HG03378 (cell line): ENCODE results near the gene ZFP57.
"Not testable (repeated sequence)": the region's sequence is repeated elsewhere in the genome, so short reads cannot be mapped to it uniquely, and the experiment has no call there.

Experiments
- ATAC-seq: cut with Tn5 transposase; IDR thresholded peaks from one replicate; pipeline ENCODE4 v1.9.1; 2021; ENCODE audit warnings: mild to moderate bottlenecking, moderate library complexity; ENCODE audit not compliant: unreplicated experiment

Gene ZFP57

DNA sequence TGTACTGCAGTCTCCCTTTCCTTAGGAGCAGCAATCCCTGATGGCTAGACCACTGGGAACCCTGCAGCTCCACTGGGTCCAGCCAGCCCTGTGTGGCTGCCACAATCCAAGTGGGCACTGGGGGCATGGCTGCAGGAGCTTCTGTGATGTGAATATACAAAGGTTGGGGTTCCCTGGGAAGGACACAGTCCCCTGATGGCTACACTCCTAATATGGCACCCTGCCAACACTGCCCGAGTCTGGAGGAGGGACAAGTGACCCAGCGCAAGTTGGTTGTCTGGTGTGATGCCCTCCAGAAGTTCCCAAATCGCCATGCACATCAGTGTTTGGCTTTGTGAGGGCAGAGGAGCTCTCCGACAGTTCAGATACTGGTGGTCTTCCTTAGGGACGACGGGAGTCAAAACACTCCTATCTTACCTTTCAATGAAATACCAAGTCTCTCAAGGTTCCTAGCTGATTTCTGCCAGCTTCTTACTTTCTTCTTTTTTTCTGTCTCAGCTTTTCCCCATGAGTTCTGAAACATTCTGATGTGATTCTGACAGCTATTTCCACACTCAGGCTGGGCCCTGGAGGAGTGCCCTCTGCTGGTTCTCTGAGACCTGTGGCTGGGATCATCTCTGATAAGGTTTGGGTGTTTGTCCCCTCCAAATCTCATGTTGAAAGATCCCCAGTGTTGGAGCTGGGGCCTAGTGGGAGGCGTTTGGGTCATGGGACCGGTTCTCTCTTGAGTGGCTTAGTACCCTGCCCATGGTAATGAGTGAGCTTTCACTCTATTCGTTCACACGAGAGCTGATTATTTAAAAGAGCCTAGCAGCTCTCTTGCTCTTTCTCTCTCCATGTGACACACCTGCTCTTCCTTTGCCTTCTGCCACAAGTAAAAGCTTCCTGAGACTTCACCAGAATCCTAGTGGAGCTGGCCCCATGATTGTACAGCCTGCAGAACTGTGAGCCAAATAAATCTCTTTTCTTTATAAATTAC lies 15.5 kb upstream of the ZFP57 start:
- ATAC-seq: no peak

DNA sequence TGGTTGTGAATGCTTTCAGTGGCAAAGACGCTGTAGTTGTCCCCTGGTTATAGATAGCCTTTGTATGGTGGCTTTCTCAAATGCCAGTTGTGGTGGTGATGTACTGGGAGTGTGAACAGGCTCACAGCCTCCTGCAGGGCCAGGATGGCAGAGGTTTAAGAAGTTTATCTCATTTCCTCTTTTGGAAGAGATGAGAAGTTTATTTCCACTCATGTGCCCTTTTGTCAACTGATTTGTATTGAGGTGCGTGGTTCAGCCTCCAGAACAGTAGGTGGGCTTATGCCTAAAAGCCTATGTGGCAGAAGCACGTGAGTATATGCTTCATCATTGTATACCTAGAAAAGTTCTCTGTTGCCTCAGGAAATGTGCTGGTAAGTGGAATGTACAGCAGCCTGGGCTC lies 13.7 kb upstream of the ZFP57 start:
- no peak for ATAC-seq

GRCh38 chr6:29685718-29686326 lies 4.9 kb upstream of the ZFP57 start:
- no peak for ATAC-seq

DNA sequence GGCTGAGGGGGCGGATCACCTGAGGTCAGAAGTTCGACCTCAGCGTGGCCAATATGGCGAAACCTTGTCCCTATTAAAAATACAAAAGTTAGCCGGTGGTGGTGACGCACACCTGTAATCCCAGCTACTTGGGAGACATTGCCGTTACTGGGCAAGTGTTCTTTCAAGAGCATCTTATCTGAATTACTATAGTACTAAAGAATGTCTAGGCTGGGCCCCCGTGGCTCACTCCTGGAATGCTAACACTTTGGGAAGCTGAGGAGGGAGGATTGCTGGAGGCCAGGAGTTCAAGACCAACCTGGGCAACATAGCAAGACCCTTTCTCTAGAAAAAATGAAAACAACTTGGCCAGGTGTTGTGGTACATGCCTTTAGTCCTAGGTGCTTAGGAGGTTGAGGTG lies 859 bp upstream of the ZFP57 start:
- no peak for ATAC-seq

GRCh38 chr6:29680416-29680815 lies 536 bp downstream of the ZFP57 start:
- no peak for ATAC-seq

GRCh38 chr6:29679962-29680361 lies 990 bp downstream of the ZFP57 start:
- ATAC-seq: no peak

- no peak for ATAC-seq
Measured at GRCh38 chr6:29678114-29678513, 2.8 kb downstream of the ZFP57 start.

- no peak for ATAC-seq
Measured at GRCh38 chr6:29676981-29677601, 3.9 kb downstream of the ZFP57 start.

GRCh38 chr6:29675561-29675960 lies 5.4 kb downstream of the ZFP57 start:
- ATAC-seq: no peak

DNA sequence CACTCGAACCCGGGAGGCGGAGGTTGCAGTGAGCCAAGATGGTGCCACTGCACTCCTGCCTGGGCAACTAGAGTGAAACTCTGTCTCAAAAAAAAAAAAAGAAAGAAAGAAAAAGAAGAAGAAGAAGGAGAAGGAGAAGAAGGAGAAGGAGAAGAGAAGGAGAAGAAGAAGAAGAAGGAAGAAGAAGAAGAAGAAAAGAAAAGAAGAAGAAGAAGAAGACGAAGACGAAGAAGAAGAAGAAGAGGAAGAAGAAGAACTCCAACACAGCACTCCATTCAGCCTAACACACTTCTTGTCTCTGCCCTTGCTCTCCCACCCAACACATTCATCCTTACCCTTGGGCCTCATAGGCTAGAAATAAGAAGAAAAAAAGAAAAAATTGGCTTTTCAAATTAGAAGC lies 6.9 kb downstream of the ZFP57 start:
- ATAC-seq: no peak

DNA sequence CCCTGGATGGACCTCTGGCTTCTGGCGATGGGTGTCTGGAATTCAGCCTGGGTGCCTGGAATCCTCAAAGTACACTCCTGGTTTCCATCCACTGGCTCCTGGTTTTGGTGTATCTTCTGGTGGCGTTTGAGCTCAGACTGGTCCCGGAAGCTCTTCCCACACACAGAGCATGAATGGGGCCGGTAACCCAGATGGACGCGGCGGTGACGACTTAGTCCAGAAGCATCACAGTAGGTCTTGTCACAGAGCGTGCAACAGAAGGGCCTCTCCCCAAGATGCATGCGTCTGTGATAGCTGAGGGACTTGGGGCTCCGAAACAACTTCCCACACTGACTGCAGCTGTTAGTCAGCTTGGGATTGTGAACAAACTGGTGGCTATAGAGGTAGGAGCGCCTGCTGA lies 7.8 kb downstream of the ZFP57 start:
- no peak for ATAC-seq

GRCh38 chr6:29672116-29672515 lies 8.8 kb downstream of the ZFP57 start:
- not testable (repeated sequence) for ATAC-seq

GRCh38 chr6:29671026-29671425 lies 9.9 kb downstream of the ZFP57 start:
- no peak for ATAC-seq

GRCh38 chr6:29667158-29667557 lies 13.8 kb downstream of the ZFP57 start:
- ATAC-seq: no peak

DNA sequence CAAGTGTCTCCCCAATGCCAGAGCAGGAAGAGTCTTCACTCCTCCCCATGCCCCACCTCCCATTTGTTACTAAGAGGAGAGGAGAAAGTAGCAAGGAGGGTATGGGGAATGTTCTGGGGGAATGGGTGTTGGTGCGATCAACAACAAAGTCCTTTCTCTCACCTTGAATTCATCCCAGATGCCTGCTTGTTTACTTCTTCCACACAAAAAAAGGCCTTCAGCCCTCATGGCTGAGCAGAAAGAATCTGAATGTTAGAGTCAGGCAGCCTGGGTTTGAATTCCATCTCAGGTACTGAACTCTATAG lies 14.2 kb downstream of the ZFP57 start:
- ATAC-seq: no peak

- no peak for ATAC-seq
Measured at GRCh38 chr6:29665942-29666825, 14.8 kb downstream of the ZFP57 start.

- ATAC-seq: no peak
Measured at GRCh38 chr6:29663300-29664042, 17.5 kb downstream of the ZFP57 start.

DNA sequence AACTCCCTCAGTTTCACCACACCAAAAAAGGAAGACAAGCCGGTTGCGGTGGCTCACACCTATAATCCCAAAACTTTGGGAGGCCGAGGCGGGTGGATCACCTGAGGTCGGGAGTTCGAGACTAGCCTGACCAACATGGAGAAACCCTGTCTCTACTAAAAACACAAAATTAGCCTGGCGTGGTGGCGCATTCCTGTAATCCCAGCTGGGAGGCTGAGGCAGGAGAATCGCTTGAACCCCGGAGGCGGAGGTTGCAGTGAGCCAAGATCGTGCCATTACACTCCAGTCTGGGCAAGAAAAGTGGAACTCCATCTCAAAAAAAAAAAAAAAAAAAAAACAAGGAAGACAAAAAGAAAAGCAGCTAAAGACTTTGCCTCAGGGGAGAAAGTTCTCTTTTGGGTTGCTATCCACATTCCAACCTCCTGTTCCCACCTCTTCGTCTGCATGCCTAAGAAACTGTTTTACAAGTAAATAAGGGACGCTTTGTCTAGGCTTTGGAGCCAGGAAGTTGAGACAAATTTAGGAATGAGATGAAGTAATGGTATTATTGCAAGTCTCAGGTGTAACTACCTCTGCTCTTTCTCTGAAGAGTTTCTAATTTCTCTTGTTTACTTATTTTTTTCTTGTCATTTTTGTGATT lies 19.3 kb downstream of the ZFP57 start:
- ATAC-seq: not testable (repeated sequence)

GRCh38 chr6:29661071-29661470 lies 19.9 kb downstream of the ZFP57 start:
- ATAC-seq: no peak

DNA sequence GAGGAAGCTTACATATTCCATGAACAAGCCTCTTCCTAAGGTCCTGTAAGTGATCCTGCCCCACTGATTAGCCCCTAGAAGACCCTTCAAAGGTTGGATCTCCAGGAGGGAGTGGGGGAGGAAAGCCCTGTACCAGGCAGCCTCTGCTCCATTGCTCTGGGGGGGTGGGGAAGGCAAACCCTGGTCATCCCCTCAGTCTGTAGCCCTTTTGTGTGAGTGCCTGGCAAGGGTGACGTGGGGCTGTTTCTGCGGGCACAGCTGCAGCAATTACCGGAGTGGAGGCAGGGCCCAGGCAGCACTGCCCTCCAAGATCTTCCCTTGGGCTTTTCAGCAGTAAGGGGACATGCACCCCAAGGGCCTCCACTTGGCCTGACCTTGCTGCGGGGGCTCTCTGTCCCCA lies 24.2 kb downstream of the ZFP57 start, which contains the start of gene MOG:
Gene MOG, plus strand, starts transcription at position 295 of the 400 bp plus-strand sequence. CDS start 118 bp downstream, outside the sequence.
- no peak for ATAC-seq
